ENCODE measurements around the gene BID. TPM values are rescaled to one million over a fixed set of nuclear protein-coding genes. Genes with fewer than 3 reads are reported as not detected.

Gene BID
- total and polyA plus RNA-seq, 10 of the 15 experiments (the other 5 are each of a cell fraction or from before 2014, with no cell fraction given): 7.9 to 241 (median 136) TPM

- TF ChIP-seq, protein P1, sequence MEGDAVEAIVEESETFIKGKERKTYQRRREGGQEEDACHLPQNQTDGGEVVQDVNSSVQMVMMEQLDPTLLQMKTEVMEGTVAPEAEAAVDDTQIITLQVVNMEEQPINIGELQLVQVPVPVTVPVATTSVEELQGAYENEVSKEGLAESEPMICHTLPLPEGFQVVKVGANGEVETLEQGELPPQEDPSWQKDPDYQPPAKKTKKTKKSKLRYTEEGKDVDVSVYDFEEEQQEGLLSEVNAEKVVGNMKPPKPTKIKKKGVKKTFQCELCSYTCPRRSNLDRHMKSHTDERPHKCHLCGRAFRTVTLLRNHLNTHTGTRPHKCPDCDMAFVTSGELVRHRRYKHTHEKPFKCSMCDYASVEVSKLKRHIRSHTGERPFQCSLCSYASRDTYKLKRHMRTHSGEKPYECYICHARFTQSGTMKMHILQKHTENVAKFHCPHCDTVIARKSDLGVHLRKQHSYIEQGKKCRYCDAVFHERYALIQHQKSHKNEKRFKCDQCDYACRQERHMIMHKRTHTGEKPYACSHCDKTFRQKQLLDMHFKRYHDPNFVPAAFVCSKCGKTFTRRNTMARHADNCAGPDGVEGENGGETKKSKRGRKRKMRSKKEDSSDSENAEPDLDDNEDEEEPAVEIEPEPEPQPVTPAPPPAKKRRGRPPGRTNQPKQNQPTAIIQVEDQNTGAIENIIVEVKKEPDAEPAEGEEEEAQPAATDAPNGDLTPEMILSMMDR (IDR thresholded peaks at IDR 0.05 in 2 of 3, conservative IDR thresholded peaks at IDR 0.05 in 1 of 3; ENCODE audit: control insufficient read depth in 2 of 3, extremely low read depth in 1 of 3, insufficient read depth in 1 of 3, low read depth in 3 of 3, low read length in 3 of 3): no peak
Measured at GRCh38 chr22:17777005-17777716, 2.9 kb upstream of the BID start (continued).

DNA sequence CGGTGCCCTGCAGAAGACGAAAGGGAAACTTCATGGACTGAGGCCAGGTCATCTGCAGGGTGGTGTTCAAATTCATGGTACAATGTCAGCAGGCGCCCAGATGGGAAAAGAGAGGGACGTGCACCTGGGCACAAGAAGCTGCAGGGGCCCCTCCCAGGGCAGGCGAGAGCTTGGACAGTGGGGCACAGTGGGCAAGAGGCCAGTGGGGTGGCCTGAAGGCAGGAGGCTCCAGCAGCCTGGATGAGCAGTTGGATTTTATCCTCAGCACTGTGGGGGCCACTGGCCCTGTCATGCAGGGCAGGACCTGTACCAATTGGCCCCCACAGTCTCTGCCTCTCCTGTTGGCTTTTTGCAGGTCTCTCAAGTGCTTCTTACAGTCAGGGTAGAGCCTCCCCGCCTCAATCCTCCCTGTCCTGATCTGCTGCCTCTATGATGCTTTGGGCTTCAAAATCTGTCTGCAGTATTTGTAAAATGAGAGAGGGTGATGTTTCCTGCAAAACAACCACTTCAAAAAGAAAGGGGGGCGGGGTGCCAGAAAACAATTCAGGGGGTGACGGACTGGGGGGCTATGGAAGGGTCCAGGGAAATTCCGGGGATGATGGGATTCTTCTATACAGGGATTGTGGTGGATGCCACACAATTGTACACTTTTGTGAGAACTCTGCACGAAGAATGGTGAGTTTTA lies 1.7 kb upstream of the BID start:
- 81% methylated on average over 10 of the region's 10 CpGs for WGBS (ENCODE audit: insufficient coverage, insufficient replicate concordance, low lambda C conversion rate, missing lambda C conversion rate)
- Histone ChIP-seq H2AFZ (ENCODE audit: control insufficient read depth, low read depth, low read length) (no peak overlapping the region), H3K4me3 (no peak overlapping the region), H3K4me2 (ENCODE audit: control insufficient read depth, insufficient read depth) (no peak overlapping the region), H3K27ac (ENCODE audit: control insufficient read depth, insufficient read depth) (no peak overlapping the region), H3K79me2 (ENCODE audit: control insufficient read depth, insufficient read depth, low read length) (peaks cover 63% of the 10 kb centered on the region), H3K36me3 (ENCODE audit: control insufficient read depth in 2 of 2, insufficient read depth in 2 of 2, low read length in 1 of 2) (peaks cover 0 to under 1% of the 10 kb centered on the region in 2 experiments; a peak in 1 of 4 replicates), H3K9ac (ENCODE audit: control insufficient read depth, insufficient read depth, low read length) (no peak overlapping the region), H3K27me3 (replicated peaks in 1 of 2; ENCODE audit: control insufficient read depth in 2 of 2, insufficient read depth in 2 of 2, low read length in 1 of 2) (no peaks in the 10 kb centered on the region), H3K4me1 (ENCODE audit: control insufficient read depth, insufficient read depth, low read length) (peaks cover 49% of the 10 kb centered on the region), H4K20me1 (ENCODE audit: control insufficient read depth, insufficient read depth) (peaks cover 1% of the 10 kb centered on the region; the same call in 1 of the 2 replicates), H3K9me3 (replicated peaks; ENCODE audit: control insufficient read depth, insufficient read depth, low read length) (no peaks in the 10 kb centered on the region; the same call in 2 of the 3 replicates)
- POLR2A ChIA-PET: interaction anchor here (0.9 to 6.7 kb wide), 3 partner anchors 9 to 23 kb away, joined by 3 to 85 read pairs (median 6); no protein-coding TSS in a partner anchor
- RAD21 ChIA-PET (ENCODE audit: unreplicated experiment): interaction anchor here (1.3 to 4.5 kb wide), 2 partner anchors 9 to 23 kb away, joined by 3 to 77 read pairs; no protein-coding TSS in a partner anchor
- BruUV-seq (replicated peaks): no TSS peak
- intact Hi-C loops (cut with micrococcal nuclease; ENCODE audit: unreplicated experiment): loop anchor here (5.0 to 10.0 kb wide), 2 partner anchors 149 to 219 kb away; partner anchors contain the start of gene ATP6V1E1
- no peak for DNase-seq (ENCODE audit: low read depth, low spot score)
- in situ Hi-C loops (cut with MboI): no loop called here
- CTCF ChIA-PET: interaction anchor here (6.4 kb wide), 1 partner anchor 22 kb away, joined by 70 read pairs; no protein-coding TSS in a partner anchor
- FAIRE-seq: no peak
- ATAC-seq: no peak
- SMC1A ChIA-PET (ENCODE audit: uncharacterized antibody, unreplicated experiment): no interaction called here
- no peak for TF ChIP-seq JUND (IDR thresholded peaks at IDR 0.05; ENCODE audit: low read depth, low read length)
- TF ChIP-seq ZBTB33 (IDR thresholded peaks at IDR 0.05): no peak
- no peak for TF ChIP-seq TCF12 (IDR thresholded peaks at IDR 0.05; ENCODE audit: low read depth, low read length)
- no peak for TF ChIP-seq PAX8 (IDR thresholded peaks at IDR 0.05)
- TF ChIP-seq, protein P2, sequence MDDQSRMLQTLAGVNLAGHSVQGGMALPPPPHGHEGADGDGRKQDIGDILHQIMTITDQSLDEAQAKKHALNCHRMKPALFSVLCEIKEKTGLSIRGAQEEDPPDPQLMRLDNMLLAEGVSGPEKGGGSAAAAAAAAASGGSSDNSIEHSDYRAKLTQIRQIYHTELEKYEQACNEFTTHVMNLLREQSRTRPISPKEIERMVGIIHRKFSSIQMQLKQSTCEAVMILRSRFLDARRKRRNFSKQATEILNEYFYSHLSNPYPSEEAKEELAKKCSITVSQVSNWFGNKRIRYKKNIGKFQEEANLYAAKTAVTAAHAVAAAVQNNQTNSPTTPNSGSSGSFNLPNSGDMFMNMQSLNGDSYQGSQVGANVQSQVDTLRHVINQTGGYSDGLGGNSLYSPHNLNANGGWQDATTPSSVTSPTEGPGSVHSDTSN (IDR thresholded peaks at IDR 0.05; ENCODE audit: insufficient replicate concordance, low read depth, low read length): no peak
- TF ChIP-seq, protein P3, sequence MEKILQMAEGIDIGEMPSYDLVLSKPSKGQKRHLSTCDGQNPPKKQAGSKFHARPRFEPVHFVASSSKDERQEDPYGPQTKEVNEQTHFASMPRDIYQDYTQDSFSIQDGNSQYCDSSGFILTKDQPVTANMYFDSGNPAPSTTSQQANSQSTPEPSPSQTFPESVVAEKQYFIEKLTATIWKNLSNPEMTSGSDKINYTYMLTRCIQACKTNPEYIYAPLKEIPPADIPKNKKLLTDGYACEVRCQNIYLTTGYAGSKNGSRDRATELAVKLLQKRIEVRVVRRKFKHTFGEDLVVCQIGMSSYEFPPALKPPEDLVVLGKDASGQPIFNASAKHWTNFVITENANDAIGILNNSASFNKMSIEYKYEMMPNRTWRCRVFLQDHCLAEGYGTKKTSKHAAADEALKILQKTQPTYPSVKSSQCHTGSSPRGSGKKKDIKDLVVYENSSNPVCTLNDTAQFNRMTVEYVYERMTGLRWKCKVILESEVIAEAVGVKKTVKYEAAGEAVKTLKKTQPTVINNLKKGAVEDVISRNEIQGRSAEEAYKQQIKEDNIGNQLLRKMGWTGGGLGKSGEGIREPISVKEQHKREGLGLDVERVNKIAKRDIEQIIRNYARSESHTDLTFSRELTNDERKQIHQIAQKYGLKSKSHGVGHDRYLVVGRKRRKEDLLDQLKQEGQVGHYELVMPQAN (conservative IDR thresholded peaks at IDR 0.05): no peak
- no peak for TF ChIP-seq ZSCAN29 (IDR thresholded peaks at IDR 0.05)

Measured in GM12878 (cell line).